NK-92 (cell line): ENCODE results near the gene RAPGEF6.
A peak's percentile ranks its signal among the peaks of the same experiment; 100 is the strongest.
"Not testable (repeated sequence)": the region's sequence is repeated elsewhere in the genome, so short reads cannot be mapped to it uniquely, and the experiment has no call there.

Experiments
- DNase-seq: peaks from one replicate; lab custom pipeline; 2025; ENCODE audit not compliant: unreplicated experiment; lab: John Stamatoyannopoulos, UW

Gene RAPGEF6

GRCh38 chr5:131394128-131394527 lies 240.9 kb downstream of the RAPGEF6 start:
- DNase-seq = no peak

GRCh38 chr5:131393498-131393968 lies 241.5 kb downstream of the RAPGEF6 start:
- DNase-seq = no peak

GRCh38 chr5:131392466-131393095 lies 242.4 kb downstream of the RAPGEF6 start:
- DNase-seq = no peak

- no peak for DNase-seq
Measured at GRCh38 chr5:131389869-131390265, 245.2 kb downstream of the RAPGEF6 start.

GRCh38 chr5:131389096-131389868 lies 245.7 kb downstream of the RAPGEF6 start:
- DNase-seq = no peak

- no peak for DNase-seq
Measured at GRCh38 chr5:131387255-131387654, 247.8 kb downstream of the RAPGEF6 start.

GRCh38 chr5:131386779-131387178 lies 248.2 kb downstream of the RAPGEF6 start:
- no peak for DNase-seq

- no peak for DNase-seq
Measured at GRCh38 chr5:131386124-131386523, 248.9 kb downstream of the RAPGEF6 start.

- no peak for DNase-seq
Measured at GRCh38 chr5:131384616-131385214, 250.3 kb downstream of the RAPGEF6 start.

- DNase-seq = no peak
Measured at GRCh38 chr5:131384173-131384572, 250.9 kb downstream of the RAPGEF6 start.

GRCh38 chr5:131382407-131383395 lies 252.3 kb downstream of the RAPGEF6 start:
- peak; percentile 12 for DNase-seq

- no peak for DNase-seq
Measured at GRCh38 chr5:131381777-131382176, 253.3 kb downstream of the RAPGEF6 start.

GRCh38 chr5:131381021-131381420 lies 254.0 kb downstream of the RAPGEF6 start:
- no peak for DNase-seq

- not testable (repeated sequence) for DNase-seq
Measured at GRCh38 chr5:131380238-131380637, 254.8 kb downstream of the RAPGEF6 start.

GRCh38 chr5:131379723-131380122 lies 255.3 kb downstream of the RAPGEF6 start:
- DNase-seq = no peak

- no peak for DNase-seq
Measured at GRCh38 chr5:131378721-131379541, 256.1 kb downstream of the RAPGEF6 start.

GRCh38 chr5:131377785-131378325 lies 257.2 kb downstream of the RAPGEF6 start:
- DNase-seq = no peak

- DNase-seq = no peak
Measured at GRCh38 chr5:131377346-131377745, 257.7 kb downstream of the RAPGEF6 start.

- no peak for DNase-seq
Measured at GRCh38 chr5:131375351-131375750, 259.7 kb downstream of the RAPGEF6 start.
